PC-9 (cell line): ENCODE data around the gene LRRC19. TPM values are rescaled to one million over a fixed set of nuclear protein-coding genes. Genes with fewer than 3 reads are reported as not detected.

ENCODE experiments used
- BruUV-seq: library from RNA; stranded (reverse); fragments of 400-500 nt; replicated peaks from 2 replicates; lab custom pipeline; 2021; lab: Mats Ljungman, UMichigan
- CTCF ChIA-PET: fragments of 300-600 bp; sonication (Branson Sonifier 250); formaldehyde crosslinking; loops from one replicate; lab custom pipeline; 2022; ENCODE audit warnings: antibody characterized with exemption; lab: Charles Lee
- POLR2A ChIA-PET: fragments of 300-600 bp; sonication (Branson Sonifier 250); formaldehyde crosslinking; loops from one replicate; lab custom pipeline; 2022; ENCODE audit warnings: antibody characterized with exemption; ENCODE audit not compliant: unreplicated experiment; lab: Charles Lee
- DNase-seq, 2 experiments: peaks; one replicate each; pipeline versions ENCODE4 v3.0.0 to v3.0.0-alpha.2; 2015 to 2022; ENCODE audit warnings: mixed read lengths in 1 of 2
- H2AFZ ChIP-seq: fragments of 200-600 bp; sonication (generic); 2 replicates; pipeline ENCODE4 v1.8.1; 2017; ENCODE audit warnings: antibody characterized with exemption
- H3F3A ChIP-seq: fragments of 200-600 bp; sonication (generic); 2 replicates; pipeline ENCODE4 v1.8.1; 2017; ENCODE audit warnings: antibody characterized with exemption, mild to moderate bottlenecking, low read depth; ENCODE audit not compliant: insufficient read depth
- H3K27ac ChIP-seq: fragments of 200-600 bp; sonication (generic); 2 replicates; pipeline ENCODE4 v1.6.1; 2016; ENCODE audit warnings: mixed run types
- H3K27me3 ChIP-seq: fragments of 200-600 bp; sonication (generic); 2 replicates; pipeline ENCODE4 v1.6.1; 2016; ENCODE audit warnings: low read depth, mixed run types; ENCODE audit not compliant: insufficient read depth
- H3K36me3 ChIP-seq: fragments of 200-600 bp; sonication (generic); 2 replicates; pipeline ENCODE4 v1.6.1; 2016; ENCODE audit warnings: low read depth, mixed run types
- H3K4me1 ChIP-seq: fragments of 200-600 bp; sonication (generic); replicated peaks from 2 replicates; pipeline ENCODE4 v1.6.1; 2016; ENCODE audit warnings: mixed run types; ENCODE audit not compliant: insufficient read depth
- H3K4me2 ChIP-seq: fragments of 200-600 bp; sonication (generic); 2 replicates; pipeline ENCODE4 v1.6.1; 2017; ENCODE audit warnings: mixed run types
- H3K4me3 ChIP-seq: fragments of 200-600 bp; sonication (generic); 2 replicates; pipeline ENCODE4 v1.6.1; 2016; ENCODE audit warnings: mixed run types
- H3K79me2 ChIP-seq: fragments of 200-600 bp; sonication (generic); 2 replicates; pipeline ENCODE4 v1.6.1; 2017; ENCODE audit warnings: low read depth, mixed run types
- H3K9me2 ChIP-seq: fragments of 200-600 bp; sonication (generic); 2 replicates; pipeline ENCODE4 v1.8.1; 2017; ENCODE audit warnings: mild to moderate bottlenecking; ENCODE audit not compliant: insufficient read depth
- H3K9me3 ChIP-seq: fragments of 200-600 bp; sonication (generic); 2 replicates; pipeline ENCODE4 v1.8.1; 2016; ENCODE audit warnings: low read depth; ENCODE audit not compliant: insufficient read depth
- H4K20me1 ChIP-seq: fragments of 200-600 bp; sonication (generic); 2 replicates; pipeline ENCODE4 v1.8.1; 2017; ENCODE audit not compliant: insufficient read depth
- CTCF ChIP-seq: fragments of 200-600 bp; sonication (generic); conservative IDR thresholded peaks from 2 replicates; pipeline ENCODE4 v1.6.1; 2017; ENCODE audit warnings: mixed run types, antibody characterized with exemption, mild to moderate bottlenecking, moderate library complexity
- EZH2 ChIP-seq: fragments of 200-600 bp; sonication (generic); IDR thresholded peaks from 2 replicates; pipeline ENCODE4 v1.8.0; 2017; ENCODE audit warnings: antibody characterized with exemption, low read depth
- intact Hi-C: fragments of 100-400 bp; cut with micrococcal nuclease; formaldehyde crosslinking; loops from one replicate; pipeline ENCODE4 v1.10.0; 2022; ENCODE audit not compliant: unreplicated experiment
- total RNA-seq: library from RNA; stranded (reverse); gene quantifications from 2 replicates; pipeline ENCODE4 v1.2.3, GENCODE V29; 2021

LRRC19 gene
- total RNA-seq, 1 experiment from 2014 or later, result not detected

GRCh38 chr9:26951794-26952193, 53.7 kb downstream of the LRRC19 start:
- H4K20me1 ChIP-seq, result no peaks in the 10 kb centered on the region
- H3K9me2 ChIP-seq, result no peaks in the 10 kb centered on the region
- H3K9me3 ChIP-seq, result no peaks in the 10 kb centered on the region
- no peaks in the 10 kb centered on the region; the same call in 1 of the 2 replicates for H3F3A ChIP-seq
- intact Hi-C loops, result no loop called here
- ChIA-PET CTCF (interaction anchor here (0.7 kb wide), 1 partner anchor 20 kb away, joined by 7 read pairs; no protein-coding TSS in a partner anchor), POLR2A (no interaction called here)
- peaks cover 8% of the 10 kb centered on the region for H3K79me2 ChIP-seq
- H2AFZ ChIP-seq, result no peak overlapping the region
- H3K4me2 ChIP-seq, result no peak overlapping the region
- BruUV-seq, result no TSS peak
- TF ChIP-seq EZH2 (no peak), CTCF (no peak)
- DNase-seq, result no peak
- no peaks in the 10 kb centered on the region for H3K27me3 ChIP-seq
- peaks cover 8% of the 10 kb centered on the region for H3K4me1 ChIP-seq
- H3K36me3 ChIP-seq, result no peaks in the 10 kb centered on the region
- no peak overlapping the region for H3K4me3 ChIP-seq
- no peak overlapping the region for H3K27ac ChIP-seq

GRCh38 chr9:26950521-26950920, 55.0 kb downstream of the LRRC19 start:
- no peak for DNase-seq
- Histone ChIP-seq H3K9me2 (no peaks in the 10 kb centered on the region), H3F3A (no peaks in the 10 kb centered on the region; the same call in 1 of the 2 replicates), H3K4me2 (no peak overlapping the region), H4K20me1 (no peaks in the 10 kb centered on the region), H3K27ac (no peak overlapping the region), H3K27me3 (no peaks in the 10 kb centered on the region), H3K4me1 (peaks cover 9% of the 10 kb centered on the region), H2AFZ (no peak overlapping the region), H3K36me3 (no peaks in the 10 kb centered on the region), H3K9me3 (no peaks in the 10 kb centered on the region), H3K4me3 (no peak overlapping the region), H3K79me2 (peaks cover 18% of the 10 kb centered on the region)
- intact Hi-C loops, result no loop called here
- POLR2A ChIA-PET, result no interaction called here
- no TSS peak for BruUV-seq
- TF ChIP-seq CTCF (no peak), EZH2 (no peak)
- CTCF ChIA-PET, result no interaction called here

GRCh38 chr9:26949637-26950069, 55.8 kb downstream of the LRRC19 start:
- Histone ChIP-seq H3K9me3 (no peaks in the 10 kb centered on the region), H3K9me2 (no peaks in the 10 kb centered on the region), H3K4me3 (no peak overlapping the region; the same call in 1 of the 2 replicates), H3K27ac (peak overlapping the region; percentile 34; the same call in 1 of the 2 replicates), H3K79me2 (peaks cover 27% of the 10 kb centered on the region), H3K27me3 (no peaks in the 10 kb centered on the region), H3F3A (no peaks in the 10 kb centered on the region; the same call in 1 of the 2 replicates), H3K4me1 (peaks cover 9% of the 10 kb centered on the region), H2AFZ (peak overlapping the region; percentile 48; the same call in 1 of the 2 replicates), H3K36me3 (no peaks in the 10 kb centered on the region), H4K20me1 (no peaks in the 10 kb centered on the region), H3K4me2 (peak overlapping the region; percentile 42)
- TF ChIP-seq CTCF (no peak), EZH2 (no peak)
- ChIA-PET POLR2A (no interaction called here), CTCF (no interaction called here)
- intact Hi-C loops, result no loop called here
- no TSS peak for BruUV-seq
- DNase-seq, result peak in 1 of 2 experiments; percentile 53
